Endodermal cell (in vitro differentiated cells): ENCODE measurements around the gene CFAP57. TPM values are rescaled to one million over a fixed set of nuclear protein-coding genes. Genes with fewer than 3 reads are reported as not detected.

Experiments used
- DNase-seq: peaks from one replicate; pipeline ENCODE4 v3.0.0-alpha.2; 2017
- H3K27ac ChIP-seq: 2 replicates; pipeline ENCODE4 v1.5.1; 2013; ENCODE audit warnings: mild to moderate bottlenecking, low read depth, low read length, moderate library complexity
- H3K27me3 ChIP-seq: 2 replicates; pipeline ENCODE4 v1.6.1; 2013; ENCODE audit warnings: mild to moderate bottlenecking, low read length, moderate library complexity; ENCODE audit not compliant: insufficient read depth, control insufficient read depth, poor library complexity, severe bottlenecking
- H3K36me3 ChIP-seq: 2 replicates; pipeline ENCODE4 v1.7.0; 2013; ENCODE audit warnings: mild to moderate bottlenecking, low read length, moderate library complexity; ENCODE audit not compliant: control insufficient read depth, insufficient read depth
- H3K4me1 ChIP-seq: one replicate; pipeline ENCODE4 v1.7.0; 2013; ENCODE audit warnings: low read length; ENCODE audit not compliant: control insufficient read depth, insufficient read depth
- H3K4me3 ChIP-seq: 2 replicates; pipeline ENCODE4 v1.5.1; 2013; ENCODE audit warnings: mild to moderate bottlenecking, low read length, moderate library complexity
- H3K9ac ChIP-seq: 2 replicates; pipeline ENCODE4 v1.6.1; 2013; ENCODE audit warnings: mild to moderate bottlenecking, low read length, moderate library complexity; ENCODE audit not compliant: poor library complexity, severe bottlenecking; ENCODE audit errors: extremely low read depth
- H3K9me3 ChIP-seq: 2 replicates; pipeline ENCODE4 v1.6.1; 2013; ENCODE audit warnings: mild to moderate bottlenecking, low read length, moderate library complexity; ENCODE audit not compliant: control insufficient read depth
- H3K27ac Mint-ChIP-seq: 2 replicates; pipeline ENCODE4 v1.8.0; 2020; ENCODE audit warnings: mixed read lengths
- H3K27me3 Mint-ChIP-seq: 2 replicates; pipeline ENCODE4 v1.8.0; 2021; ENCODE audit warnings: mild to moderate bottlenecking, mixed read lengths; ENCODE audit not compliant: insufficient read depth
- H3K36me3 Mint-ChIP-seq: 2 replicates; pipeline ENCODE4 v1.8.0; 2020; ENCODE audit warnings: low read depth, mixed read lengths
- H3K4me1 Mint-ChIP-seq: 2 replicates; pipeline ENCODE4 v1.8.0; 2020; ENCODE audit warnings: mixed read lengths
- H3K4me3 Mint-ChIP-seq: 2 replicates; pipeline ENCODE4 v1.8.0; 2020; ENCODE audit warnings: mild to moderate bottlenecking, moderate library complexity, mixed read lengths
- H3K9me3 Mint-ChIP-seq: 2 replicates; pipeline ENCODE4 v1.8.0; 2020; ENCODE audit warnings: mild to moderate bottlenecking, mixed read lengths
- CTCF ChIP-seq: fragments of 200-600 bp; sonication (generic); conservative IDR thresholded peaks from 2 replicates; pipeline ENCODE4 v1.5.0; 2021; ENCODE audit warnings: antibody characterized with exemption, mild to moderate bottlenecking
- WGBS, 2 experiments: methylation state at CpG; one replicate each; pipeline versions ENCODE4 v1.1.5 to v1.1.7; 2013; ENCODE audit warnings: missing lambda C conversion rate in 2 of 2, mixed read lengths in 1 of 2; ENCODE audit not compliant: insufficient coverage in 1 of 2, insufficient read length in 1 of 2; 5-methylcytosine and 5-hydroxymethylcytosine counted together
- total RNA-seq, 2 donors: library from RNA; stranded (reverse); fragmentation: NEBNext Ultra II Directional in 1 of 2; extraction: Animal tissue kit (Norgen Biotek cat#: 25700) in 1 of 2; gene quantifications; 2 replicates in 1 of 2; 3 replicates in 1 of 2; pipeline ENCODE4 v1.2.1, GENCODE V29; 2021

CFAP57 gene
- total RNA-seq, 2 donors from 2014 or later: 0.82 to 0.90 TPM

- no peak overlapping the region for H3K4me3 Mint-ChIP-seq
- DNase-seq: no peak
- H3K36me3 Mint-ChIP-seq: peaks cover 8% of the 10 kb centered on the region
- no peaks in the 10 kb centered on the region for H3K4me1 Mint-ChIP-seq
- no peak for TF ChIP-seq CTCF
- Histone ChIP-seq H3K27ac (no peak overlapping the region), H3K4me1 (no peaks in the 10 kb centered on the region), H3K27me3 (no peaks in the 10 kb centered on the region), H3K9ac (no peak overlapping the region), H3K36me3 (no peaks in the 10 kb centered on the region), H3K9me3 (peaks cover 39% of the 10 kb centered on the region), H3K4me3 (no peak overlapping the region)
- H3K27me3 Mint-ChIP-seq: peaks cover 34% of the 10 kb centered on the region
- H3K9me3 Mint-ChIP-seq: peaks cover 65% of the 10 kb centered on the region
- no peak overlapping the region for H3K27ac Mint-ChIP-seq
- 70 to 75% methylated on average over 7 to 10 of the region's 10 CpGs for WGBS, 2 experiments
These were observed 83.5 kb downstream of the CFAP57 start for GRCh38 chr1:43255438-43256210.

- Mint-ChIP-seq H3K9me3 (peaks cover 67% of the 10 kb centered on the region), H3K27ac (no peak overlapping the region), H3K36me3 (peaks cover 8% of the 10 kb centered on the region), H3K27me3 (peaks cover 29% of the 10 kb centered on the region), H3K4me3 (no peak overlapping the region), H3K4me1 (no peaks in the 10 kb centered on the region)
- TF ChIP-seq CTCF: no peak
- Histone ChIP-seq H3K9ac (no peak overlapping the region), H3K9me3 (peaks cover 39% of the 10 kb centered on the region), H3K4me1 (no peaks in the 10 kb centered on the region), H3K27ac (no peak overlapping the region), H3K4me3 (no peak overlapping the region), H3K27me3 (no peaks in the 10 kb centered on the region), H3K36me3 (no peaks in the 10 kb centered on the region)
- DNase-seq: no peak
- WGBS, 2 experiments: 90% methylated on average over 7 to 8 of the region's 8 CpGs
These were observed 84.8 kb downstream of the CFAP57 start for GRCh38 chr1:43256675-43257570.

GRCh38 chr1:43258370-43258769 lies 86.2 kb downstream of the CFAP57 start:
- peaks cover 8% of the 10 kb centered on the region for H3K36me3 Mint-ChIP-seq
- peaks cover 23% of the 10 kb centered on the region for H3K27me3 Mint-ChIP-seq

More at GRCh38 chr1:43258370-43258769, 86.2 kb downstream of the CFAP57 start:
- H3K4me1 Mint-ChIP-seq: no peaks in the 10 kb centered on the region
- no peak for DNase-seq
- H3K27ac ChIP-seq: no peak overlapping the region
- H3K27ac Mint-ChIP-seq: no peak overlapping the region
- H3K9me3 Mint-ChIP-seq: peaks cover 69% of the 10 kb centered on the region
- 0 to 60% methylated on average over 1 to 3 of the region's 3 CpGs for WGBS, 2 experiments
- no peaks in the 10 kb centered on the region for H3K36me3 ChIP-seq
- H3K4me3 Mint-ChIP-seq: no peak overlapping the region
- H3K4me1 ChIP-seq: no peaks in the 10 kb centered on the region
- no peak for TF ChIP-seq CTCF
- no peak overlapping the region for H3K4me3 ChIP-seq
- peaks cover 49% of the 10 kb centered on the region for H3K9me3 ChIP-seq
- H3K27me3 ChIP-seq: no peaks in the 10 kb centered on the region
- H3K9ac ChIP-seq: no peak overlapping the region
